GM19099 (cell line): ENCODE data around the gene HDAC4.

Experiments
- POLR2A ChIP-seq: IDR thresholded peaks from 3 replicates; pipeline ENCODE4 v1.6.1; 2011; ENCODE audit warnings: low read depth; ENCODE audit not compliant: insufficient read length; ENCODE audit errors: extremely low read depth

The HDAC4 gene

DNA sequence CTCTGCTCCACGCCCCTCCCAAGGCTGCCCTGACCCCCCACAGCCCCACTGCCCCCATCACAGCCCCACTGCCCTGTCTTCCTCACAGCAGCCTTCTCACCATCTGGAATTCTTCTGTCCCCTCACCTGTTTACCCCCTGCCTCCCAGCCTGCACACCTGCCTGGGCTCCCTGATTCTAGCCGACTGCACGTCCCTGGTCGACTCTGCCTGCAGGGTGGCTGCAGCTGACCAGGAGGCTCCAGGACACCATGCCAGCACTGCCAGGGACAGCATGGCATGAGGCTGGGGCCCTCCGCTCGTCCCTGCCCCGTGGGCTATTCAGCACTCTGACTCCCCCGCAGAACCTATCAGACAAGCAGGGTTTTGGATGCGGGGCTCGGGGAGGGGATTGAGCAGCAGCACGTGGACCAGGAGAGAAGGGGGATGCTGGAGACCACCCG is 254.1 kb downstream of the HDAC4 start:
- TF ChIP-seq POLR2A, result no peak

- TF ChIP-seq POLR2A, result no peak
Measured at GRCh38 chr2:239146011-239146641, 254.7 kb downstream of the HDAC4 start.

- TF ChIP-seq POLR2A, result no peak
Measured at GRCh38 chr2:239145601-239146000, 255.2 kb downstream of the HDAC4 start.

GRCh38 chr2:239145106-239145505 is 255.7 kb downstream of the HDAC4 start:
- no peak for TF ChIP-seq POLR2A

GRCh38 chr2:239144713-239144999 is 256.2 kb downstream of the HDAC4 start:
- TF ChIP-seq POLR2A, result no peak

GRCh38 chr2:239143858-239144712 is 256.7 kb downstream of the HDAC4 start:
- no peak for TF ChIP-seq POLR2A

DNA sequence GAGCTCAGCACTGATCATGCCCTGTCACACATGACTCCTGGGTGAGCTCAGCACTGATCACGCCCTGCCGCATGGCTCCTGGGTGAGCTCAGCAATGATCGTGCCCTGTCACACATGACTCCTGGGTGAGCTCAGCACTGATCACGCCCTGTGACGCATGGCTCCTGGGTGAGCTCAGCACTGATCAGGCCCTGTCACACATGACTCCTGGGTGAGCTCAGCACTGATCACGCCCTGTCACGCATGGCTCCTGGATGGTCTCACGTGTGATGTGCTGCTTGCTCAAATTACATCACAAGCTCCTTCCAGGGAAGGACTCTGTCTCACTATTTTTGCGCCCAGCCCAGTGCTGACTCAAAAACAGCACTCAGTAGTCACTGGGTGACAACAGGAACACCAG is 258.0 kb downstream of the HDAC4 start:
- no peak for TF ChIP-seq POLR2A

DNA sequence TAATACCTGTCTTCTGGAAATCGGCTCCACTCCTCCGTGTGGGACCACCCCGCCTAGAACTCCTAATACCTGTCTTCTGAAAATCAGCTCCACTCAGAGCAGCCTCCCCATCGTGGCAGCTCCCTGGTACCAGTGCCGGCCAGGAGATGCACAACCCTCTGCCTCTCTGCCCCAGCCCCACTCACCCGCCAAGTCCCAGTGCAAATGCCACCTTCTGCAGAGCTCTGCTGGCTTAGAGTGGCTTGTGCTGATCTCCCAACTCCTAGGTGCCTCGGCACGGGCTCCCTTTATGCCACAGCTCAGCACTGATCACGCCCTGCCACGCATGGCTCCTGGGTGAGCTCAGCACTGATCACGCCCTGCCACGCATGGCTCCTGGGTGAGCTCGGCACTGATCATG is 258.5 kb downstream of the HDAC4 start:
- no peak for TF ChIP-seq POLR2A

GRCh38 chr2:239141021-239141760 is 259.6 kb downstream of the HDAC4 start:
- TF ChIP-seq POLR2A, result no peak

GRCh38 chr2:239140346-239141020 is 260.3 kb downstream of the HDAC4 start:
- TF ChIP-seq POLR2A, result no peak

- TF ChIP-seq POLR2A, result no peak
Measured at GRCh38 chr2:239139566-239139965, 261.3 kb downstream of the HDAC4 start.

DNA sequence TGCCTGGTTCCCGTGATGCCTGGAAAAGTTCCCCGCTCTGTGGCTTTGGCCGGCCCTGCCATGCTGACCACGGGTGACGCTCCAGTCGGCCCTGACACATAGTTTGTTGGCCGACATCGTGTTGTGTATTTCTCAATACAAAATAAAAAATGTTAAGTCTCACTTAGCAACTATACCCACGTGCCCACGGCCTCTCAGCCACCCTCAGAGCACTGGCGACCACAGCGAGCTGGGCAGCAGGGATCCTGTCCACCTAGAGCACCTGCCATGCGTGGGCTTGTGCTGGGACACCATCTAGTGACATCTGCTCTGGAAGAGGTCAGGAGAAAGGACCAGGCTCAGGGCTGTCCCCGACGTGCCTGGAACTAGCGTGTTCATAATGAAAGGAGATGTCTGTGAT is 261.7 kb downstream of the HDAC4 start:
- no peak for TF ChIP-seq POLR2A

- TF ChIP-seq POLR2A, result no peak
Measured at GRCh38 chr2:239138610-239139009, 262.2 kb downstream of the HDAC4 start.

DNA sequence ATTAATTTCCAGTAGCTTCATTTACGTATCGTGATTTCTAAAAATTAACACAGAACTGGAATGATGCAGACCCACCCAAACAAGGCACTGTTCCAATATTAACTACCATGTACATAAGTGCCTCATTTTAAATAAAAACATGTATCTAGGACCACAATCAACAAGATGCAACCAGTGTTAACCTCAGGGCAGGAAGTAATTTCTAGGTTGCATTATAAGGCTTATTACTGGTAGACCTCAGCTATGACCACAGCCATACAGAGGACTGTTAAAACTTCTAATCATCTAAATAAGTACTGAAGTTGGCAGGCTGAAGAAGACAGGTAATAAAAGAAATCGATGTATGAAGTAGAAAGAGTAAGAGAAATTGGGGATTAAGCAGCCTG is 262.9 kb downstream of the HDAC4 start:
- no peak for TF ChIP-seq POLR2A

GRCh38 chr2:239137165-239137897 is 263.5 kb downstream of the HDAC4 start:
- TF ChIP-seq POLR2A, result no peak
